ENCODE measurements around the gene NSMCE1.

GRCh38 chr16:27248036-27248435, 20.5 kb downstream of the NSMCE1 start:
- TF ChIP-seq CTCF (IDR thresholded peaks at IDR 0.05 in 8 of 11, conservative IDR thresholded peaks at IDR 0.05 in 3 of 11): no peak
- no peak for TF ChIP-seq POLR2AphosphoS5 (IDR thresholded peaks at IDR 0.05)

All from spleen (tissue), 7 donors.